Stimulated activated CD4-positive, alpha-beta T cell treated with anti-CD3 and anti-CD28 coated beads, Interleukin-12 subunit alpha, Interleukin-12 subunit beta, amount 100 ng/mL, for 48 hours (primary cell): ENCODE data around the gene ORC4.
"Not testable (repeated sequence)": the region's sequence is repeated elsewhere in the genome, so short reads cannot be mapped to it uniquely, and the experiment has no call there.

Source experiments
- DNase-seq, 3 donors: peaks; one replicate each; pipeline ENCODE4 v3.0.0-alpha.2; 2020; ENCODE audit warnings: low read depth in 2 of 3, low spot score in 1 of 3

ORC4 gene

DNA sequence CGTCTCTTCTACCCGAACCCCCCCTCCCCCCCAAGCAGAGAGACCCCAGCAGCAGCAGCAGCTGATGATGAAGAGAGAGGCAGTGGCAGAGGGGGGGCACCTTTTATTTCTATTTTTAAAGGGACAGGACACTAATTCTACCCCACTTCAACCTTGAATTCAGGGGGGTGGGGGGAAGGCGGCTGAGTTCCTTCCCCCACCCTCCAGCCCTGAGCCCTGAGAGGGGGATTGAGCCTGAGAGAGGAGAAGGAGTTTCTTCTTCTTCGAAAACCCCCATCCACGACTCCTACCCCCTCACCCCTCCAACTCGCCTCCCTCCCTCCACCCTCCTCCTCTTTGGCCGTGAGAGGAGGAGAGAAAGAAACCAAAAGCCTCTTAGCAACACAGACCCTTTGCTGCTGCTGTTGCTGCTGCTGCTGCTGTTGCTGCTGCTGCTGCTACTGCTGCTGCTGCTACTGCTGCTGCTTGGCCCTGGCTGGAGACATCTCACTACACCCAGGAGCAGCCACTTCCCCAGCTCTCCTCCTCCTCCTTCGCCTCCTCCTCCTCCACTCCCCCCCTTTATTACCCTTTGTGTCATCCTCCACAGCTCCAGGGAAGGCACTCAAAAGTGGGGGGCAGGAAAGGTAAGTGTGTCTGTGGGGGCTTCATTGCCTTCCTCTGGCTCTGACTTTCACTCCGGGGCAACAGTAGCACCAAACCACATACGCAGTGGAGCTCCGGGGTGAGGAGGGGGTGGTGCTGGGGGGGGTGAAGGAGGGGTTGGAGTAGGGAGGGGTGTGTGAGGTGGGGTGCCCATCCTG, 723 bp upstream of the ORC4 start, which contains the start of gene MBD5:
TSS of gene MBD5 (plus strand) at position 33 of the 803 bp plus-strand sequence.
- peak; percentile 18 to 46 (median 21) for DNase-seq

DNA sequence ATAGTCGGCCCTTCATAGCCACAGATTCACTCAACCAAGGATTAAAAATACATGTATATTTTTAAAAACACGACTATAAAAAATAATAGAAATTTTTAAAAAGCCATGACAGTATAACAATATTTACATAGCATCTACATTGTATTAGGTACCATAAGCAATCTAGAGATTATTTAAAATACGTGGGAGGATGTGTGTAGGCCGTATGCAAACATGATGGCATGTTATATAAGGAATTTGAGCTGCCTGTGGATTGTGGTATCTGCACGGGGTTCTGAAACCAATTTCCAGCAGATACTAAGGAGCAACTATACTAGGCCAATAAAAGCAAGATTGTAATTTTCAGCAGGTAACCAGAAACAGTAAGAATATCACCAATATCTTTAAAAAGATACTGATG, 5.9 kb downstream of the ORC4 start:
- DNase-seq = no peak

DNA sequence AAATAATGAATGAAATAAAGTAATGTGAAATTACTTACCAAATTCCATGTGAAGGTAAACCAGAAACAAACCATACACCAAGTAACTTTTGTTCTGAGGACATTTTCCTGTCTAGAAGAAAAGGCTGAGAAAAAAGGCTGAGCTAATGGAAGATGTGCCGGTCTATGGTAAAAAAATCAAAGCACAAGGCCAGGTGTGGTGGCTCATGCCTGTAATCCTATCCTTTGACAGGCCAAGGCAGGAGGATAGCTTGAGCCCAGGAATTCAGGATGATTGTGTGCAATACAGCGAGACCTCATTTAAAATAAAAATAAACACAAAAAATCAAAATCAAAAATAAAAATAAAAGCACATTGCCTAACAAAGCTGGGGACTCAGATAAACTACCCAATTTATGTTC, 6.7 kb downstream of the ORC4 start:
- no peak for DNase-seq

DNA sequence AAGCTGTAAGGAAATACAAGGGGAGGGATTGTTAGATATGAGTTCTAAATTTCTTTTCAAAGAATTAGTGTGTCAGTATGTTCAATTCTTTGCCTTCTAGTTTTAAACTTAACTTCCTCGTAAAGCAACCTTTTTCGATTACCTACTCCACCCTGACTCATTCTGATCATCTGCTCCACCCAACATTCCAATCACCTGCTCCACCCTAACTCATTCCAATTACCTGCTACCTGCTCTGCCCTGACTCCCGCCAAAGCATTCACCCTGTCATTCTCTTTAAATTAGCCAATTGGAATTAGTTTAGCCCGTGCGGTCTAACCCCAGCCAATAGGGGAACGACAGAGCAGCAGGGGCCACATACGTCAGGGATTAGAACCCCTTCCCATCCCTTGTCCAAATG, 12.1 kb downstream of the ORC4 start:
- not testable (repeated sequence) for DNase-seq

DNA sequence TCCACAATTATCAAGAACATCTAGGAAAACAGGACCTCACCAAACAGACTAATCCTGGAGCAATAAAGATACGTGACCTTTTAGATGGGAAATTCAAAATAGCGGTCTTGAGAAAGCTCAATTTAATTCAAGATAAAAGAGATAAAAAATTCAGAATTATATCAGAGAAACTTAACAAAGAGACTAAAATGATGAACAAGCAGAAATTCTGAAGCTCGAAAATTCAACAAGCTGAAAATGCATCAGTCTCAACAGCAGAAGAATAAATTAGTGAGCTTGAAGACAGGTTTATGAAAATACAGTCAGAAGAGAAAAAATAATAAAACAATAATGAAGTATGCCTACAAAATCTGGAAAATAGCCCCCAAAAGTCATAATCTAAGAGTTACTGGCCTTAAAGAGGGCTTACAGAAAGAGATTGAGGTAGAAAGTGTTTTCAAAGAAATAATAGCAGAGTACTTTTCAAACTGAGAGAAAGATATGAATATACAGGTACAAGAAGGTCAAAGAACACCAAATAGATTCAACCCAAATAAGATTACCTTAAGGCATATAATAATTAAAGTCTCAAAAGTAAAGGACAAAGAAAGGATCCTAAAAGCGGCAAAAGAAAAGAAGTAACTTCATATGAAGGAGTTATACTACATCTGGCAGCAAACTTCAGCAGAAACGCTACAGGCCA, 13.2 kb downstream of the ORC4 start:
- DNase-seq = no peak

DNA sequence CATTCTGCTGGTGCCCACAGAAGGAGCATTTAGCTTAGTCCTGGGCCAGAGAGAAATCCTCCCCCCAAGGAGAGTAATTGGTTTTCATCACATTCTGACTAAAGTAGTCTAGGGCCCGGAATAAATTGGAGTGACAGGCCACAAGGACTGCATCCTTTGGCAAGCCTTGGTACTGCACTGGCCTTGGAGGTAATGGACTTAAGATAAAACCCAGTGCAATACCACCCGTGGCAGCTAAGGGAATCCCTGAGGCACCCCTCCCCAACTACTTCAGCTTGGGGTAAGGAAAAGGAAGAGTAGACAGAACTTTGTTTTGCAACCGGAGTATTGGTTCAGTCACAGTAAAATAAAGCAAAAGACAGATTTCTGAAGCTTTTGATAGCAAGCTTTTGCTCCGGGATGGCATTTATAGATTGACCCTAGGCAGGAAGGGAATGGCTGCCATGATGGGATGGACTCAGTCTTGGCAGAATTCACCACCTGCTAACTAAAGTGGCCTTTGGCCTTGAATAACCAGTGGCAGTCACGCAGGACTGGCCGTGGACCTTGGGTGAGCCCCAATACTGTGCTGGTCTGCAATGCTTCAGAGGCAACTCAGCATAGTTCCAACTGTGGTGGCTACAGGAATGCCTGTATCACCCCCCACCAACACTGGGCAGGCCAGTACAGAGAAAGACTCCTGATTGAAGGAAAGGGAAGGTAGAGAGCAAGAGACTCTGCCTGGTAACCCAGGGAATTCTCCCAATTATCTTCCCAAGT, 14.1 kb downstream of the ORC4 start:
- DNase-seq = no peak

DNA sequence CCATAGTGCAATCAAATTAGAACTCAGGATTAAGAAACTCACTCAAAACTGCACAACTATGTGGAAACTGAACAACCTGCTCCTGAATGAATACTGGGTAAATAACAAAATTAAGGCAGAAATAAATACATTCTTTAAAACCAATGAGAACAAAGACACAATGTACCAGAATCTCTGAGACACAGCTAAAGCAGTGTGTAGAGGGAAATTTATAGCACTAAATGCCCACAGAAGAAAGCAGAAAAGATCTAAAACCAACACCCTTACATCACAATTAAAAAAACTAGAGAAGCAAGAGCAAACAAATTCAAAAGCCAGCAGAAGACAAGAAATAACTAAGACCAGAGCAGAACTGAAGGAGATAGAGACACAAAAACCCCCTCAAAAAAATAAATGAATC, 18.1 kb downstream of the ORC4 start:
- DNase-seq = not testable (repeated sequence)

DNA sequence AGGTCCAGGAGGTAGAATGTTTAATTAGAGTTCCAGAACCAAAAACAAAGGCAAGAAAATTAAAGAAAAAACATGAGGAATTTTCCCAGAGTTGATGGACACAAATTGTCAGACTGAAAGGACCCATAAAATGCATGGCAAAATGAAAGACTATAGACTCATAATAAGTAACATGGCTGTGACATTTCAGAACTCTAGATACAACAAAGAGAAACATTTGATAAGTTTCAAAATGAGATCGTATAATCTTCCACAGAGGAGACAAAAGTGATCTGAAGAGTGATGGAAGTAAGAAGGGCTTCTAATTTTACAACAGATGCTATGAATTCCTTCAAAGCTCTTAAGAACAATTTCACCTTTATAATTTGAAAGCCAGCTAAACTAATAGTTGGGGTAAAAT, 20.4 kb downstream of the ORC4 start:
- no peak for DNase-seq

DNA sequence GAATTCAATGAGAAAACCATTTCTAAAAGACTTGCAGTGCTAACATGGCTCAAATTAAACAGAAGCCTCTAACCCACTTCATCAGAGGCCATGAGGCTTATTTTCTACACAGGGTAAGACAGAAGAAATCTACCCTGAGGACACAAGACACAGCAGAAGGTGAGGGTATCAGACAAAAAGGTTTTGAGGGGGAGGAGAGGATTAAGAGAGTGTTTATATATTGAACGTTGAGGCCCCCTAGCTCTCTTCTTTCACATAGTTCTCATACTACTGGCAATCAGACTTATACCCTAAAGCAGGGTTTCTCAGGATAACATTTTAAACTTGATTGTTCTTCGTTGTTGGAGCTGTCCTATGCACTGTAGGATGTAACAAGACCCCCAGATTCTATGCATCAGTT, 21.4 kb downstream of the ORC4 start:
- DNase-seq = no peak

DNA sequence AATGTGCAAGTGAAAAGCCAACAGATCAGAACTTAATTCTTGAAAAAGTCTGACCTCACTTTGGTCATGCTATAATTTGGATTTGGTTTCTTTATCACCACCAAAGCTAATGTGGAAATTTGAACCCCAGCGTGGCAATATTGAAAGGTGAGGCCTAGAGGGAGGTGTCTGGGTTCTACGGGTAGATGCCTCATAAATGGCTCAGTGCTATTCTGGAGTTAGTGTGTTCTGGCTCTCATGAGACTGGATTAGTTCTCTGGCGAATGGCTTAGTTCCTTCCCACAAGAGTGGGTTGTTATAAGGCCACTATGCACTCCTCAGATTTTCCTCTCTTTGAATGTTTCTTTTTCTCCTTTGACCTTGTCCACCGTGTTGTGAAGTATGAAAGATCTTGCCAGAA, 22.3 kb downstream of the ORC4 start:
- DNase-seq = no peak

DNA sequence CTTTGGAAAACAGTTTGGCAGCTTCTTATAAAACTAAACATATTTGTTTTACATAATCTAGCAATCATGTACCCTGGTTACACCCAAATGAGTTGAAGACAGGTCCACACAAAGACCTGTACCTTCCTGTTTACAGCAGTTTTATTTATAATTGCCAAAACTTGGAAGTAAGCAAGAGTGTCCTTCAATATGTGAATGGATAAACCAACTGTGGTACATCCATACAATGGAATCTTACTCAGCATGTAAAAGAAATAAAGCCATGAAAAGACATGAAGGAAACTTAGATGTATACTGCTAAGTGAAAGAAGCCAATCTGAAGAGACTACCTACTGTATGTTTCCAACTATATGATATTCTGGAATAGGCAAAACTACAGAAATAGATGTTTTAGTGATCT, 23.7 kb downstream of the ORC4 start:
- no peak for DNase-seq

DNA sequence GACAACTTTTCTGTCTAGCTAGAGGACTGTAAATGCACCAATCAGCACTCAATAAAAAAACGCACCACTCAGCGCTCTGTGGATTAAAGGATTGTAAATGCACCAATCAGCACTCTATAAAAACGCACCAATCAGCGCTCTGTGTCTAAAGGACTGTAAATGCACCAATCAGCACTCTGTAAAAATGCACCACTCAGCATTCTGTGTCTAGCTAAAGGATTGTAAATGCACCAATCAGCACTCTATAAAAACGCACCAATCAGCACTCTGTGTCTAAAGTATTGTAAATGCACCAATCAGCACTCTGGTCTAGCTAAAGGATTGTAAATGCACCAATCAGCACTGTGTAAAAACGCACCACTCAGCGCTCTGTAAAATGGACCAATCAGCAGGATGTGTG, 25.6 kb downstream of the ORC4 start:
- DNase-seq = not testable (repeated sequence)

DNA sequence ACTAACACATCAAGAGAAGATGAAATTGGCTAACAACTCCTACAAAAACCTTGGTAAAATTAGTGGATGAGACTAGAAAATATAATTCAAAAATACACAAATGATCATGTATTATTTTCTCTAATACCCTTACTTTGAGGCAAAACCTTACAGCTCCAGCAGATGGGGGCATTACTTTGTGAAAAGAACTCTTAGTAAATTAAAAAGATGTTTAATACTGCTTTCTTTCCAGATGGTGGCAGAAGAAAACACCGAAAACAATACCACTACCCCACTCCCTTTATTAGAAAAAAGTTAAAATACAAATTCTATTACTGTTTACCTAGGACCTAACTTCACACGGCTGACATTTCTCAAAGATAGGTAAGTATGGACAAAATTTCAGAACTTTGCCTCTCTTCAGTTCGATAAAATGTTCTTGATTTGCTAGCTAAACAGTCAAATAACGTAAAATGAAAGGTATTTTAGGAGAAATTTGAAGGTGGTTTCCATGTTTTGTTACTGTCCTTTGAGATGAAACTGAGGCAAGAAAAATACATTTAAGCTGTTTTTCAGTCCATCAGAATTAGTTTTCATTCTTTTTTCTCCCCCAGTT, 30.6 kb downstream of the ORC4 start:
- DNase-seq = peak in 1 of 3 donors; percentile 13

DNA sequence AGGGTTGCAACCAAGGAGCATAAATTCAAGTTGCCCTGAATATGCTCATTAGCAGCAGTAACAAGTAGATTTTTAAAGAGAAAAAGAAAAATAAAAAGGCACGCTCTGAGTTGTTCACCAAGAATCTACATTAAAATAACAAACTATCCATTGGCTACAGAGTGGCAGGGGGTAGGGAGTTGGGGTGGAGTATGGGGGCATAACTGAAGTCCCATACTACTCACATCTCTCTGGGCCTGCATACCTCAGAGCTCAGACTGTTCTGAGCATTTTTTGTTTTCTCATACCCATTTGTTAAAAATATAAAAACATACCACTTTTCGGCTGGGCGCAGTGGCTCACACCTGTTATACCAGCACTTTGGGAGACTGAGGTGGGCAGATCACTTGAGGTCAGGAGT, 31.4 kb downstream of the ORC4 start:
- DNase-seq = no peak

DNA sequence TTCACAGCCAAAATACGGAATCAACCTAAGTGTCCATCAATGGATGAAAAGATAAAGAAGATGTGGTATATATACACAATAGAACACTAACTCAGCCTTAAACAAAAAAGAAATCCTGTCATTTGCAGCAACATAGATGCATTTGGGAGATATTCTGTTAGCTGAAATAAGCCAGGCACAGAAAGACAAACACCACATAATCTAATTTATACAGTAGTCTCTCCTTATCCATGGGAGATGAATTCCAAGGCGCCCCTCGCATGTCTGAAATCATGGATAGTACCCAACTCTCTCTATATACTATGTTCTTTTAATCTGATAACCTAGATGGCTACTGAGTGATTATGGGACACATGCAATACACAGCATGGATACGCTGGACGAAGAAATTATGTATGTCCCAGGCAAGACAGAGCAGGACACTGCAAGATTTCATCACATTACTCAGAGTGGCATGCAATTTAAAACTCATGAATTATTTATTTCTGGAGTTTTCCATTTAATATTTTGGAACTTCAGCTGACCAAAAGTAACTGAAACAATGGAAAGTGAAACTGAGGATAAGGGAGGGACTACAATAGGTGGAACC, 39.5 kb downstream of the ORC4 start:
- no peak for DNase-seq

DNA sequence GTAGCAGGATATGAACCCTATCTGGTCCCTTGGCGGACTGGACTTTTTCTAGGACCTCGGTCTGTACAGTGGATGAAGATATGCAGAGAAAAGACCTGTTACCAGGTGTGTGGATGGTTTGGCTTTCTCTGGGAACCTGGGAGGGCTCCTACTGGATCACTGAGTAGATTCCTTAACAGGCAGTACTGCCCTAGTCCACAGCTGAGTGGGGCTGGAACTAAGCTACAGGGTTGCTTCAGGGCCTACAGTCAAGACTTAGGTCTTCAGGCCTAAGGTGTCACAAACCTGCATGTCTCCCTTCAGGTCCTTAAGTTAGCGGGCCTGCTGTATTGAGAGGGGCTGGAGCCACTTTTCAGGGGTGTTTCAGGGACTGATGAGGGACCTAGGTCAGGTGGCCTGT, 42.9 kb downstream of the ORC4 start:
- DNase-seq = no peak

DNA sequence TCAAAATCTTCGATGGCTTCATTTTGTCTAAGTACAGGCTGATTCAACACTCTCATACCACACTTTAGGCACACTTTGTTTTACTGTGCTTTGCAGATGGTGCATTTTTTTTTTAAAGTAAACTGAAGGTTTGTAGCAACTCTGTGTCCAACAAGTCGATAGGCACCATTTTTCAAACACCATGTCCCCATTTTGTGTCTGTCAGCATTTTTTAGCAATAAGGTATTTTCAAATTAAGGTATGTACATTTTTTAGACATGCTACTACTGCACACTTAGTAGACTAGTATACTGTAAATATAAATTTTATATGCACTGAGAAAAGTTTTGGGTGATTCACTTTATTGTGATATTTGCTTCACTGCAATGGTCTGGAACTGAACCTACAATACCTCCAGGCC, 44.4 kb downstream of the ORC4 start:
- no peak for DNase-seq

DNA sequence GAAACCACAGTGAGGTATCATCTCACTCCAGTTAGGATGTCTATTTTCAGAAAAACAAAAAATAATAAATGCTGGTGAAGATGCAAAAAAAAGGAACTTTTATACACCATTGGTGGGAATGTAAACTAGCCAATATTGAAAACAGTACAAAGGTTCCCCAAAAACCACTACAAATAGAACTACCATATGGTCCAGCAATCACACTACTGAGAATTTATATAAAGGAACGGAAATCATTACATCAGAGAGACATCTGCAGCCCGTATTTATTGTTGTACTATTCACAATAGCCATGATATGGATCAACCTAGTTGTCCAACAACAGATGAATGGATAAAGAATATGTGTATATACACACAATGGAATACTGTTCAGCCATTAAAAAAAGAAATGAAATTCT, 52.0 kb downstream of the ORC4 start:
- no peak for DNase-seq

DNA sequence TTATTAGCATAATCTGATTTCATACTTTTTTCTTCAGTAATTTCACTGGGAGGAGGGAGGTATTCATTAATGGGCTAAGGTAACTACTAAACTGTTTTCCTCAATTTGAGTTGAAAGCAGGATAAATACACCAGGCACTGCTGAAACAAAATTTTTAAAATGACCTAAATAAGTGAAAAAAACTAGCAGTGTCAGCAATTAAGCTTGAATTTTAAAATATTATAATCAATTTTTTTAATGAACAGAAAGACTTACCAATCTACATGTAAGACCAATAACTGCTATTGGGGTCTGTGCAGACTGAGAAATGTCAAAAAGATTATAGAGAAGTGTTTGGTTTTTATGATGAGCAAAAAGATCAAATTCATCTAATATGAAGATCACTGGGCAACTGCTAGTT, 68.4 kb downstream of the ORC4 start:
- no peak for DNase-seq

DNA sequence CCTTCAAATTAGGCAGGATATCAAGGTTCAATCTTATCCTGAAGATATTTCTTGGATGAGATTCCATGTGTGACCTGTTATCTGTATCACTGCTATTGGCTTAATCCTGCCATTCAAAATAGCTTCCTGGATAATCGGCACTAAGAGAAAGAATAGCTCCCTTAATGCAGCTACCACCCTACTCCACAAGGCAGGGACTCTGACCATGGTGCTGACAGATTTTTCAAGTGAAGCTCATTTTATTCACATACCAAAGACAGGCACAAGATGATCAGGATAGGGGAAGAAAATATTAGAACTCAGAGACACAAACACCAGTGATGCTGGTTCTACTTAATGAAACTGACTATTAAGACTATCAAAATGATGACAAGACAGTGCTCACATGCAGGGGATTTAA, 74.9 kb downstream of the ORC4 start:
- DNase-seq = no peak

DNA sequence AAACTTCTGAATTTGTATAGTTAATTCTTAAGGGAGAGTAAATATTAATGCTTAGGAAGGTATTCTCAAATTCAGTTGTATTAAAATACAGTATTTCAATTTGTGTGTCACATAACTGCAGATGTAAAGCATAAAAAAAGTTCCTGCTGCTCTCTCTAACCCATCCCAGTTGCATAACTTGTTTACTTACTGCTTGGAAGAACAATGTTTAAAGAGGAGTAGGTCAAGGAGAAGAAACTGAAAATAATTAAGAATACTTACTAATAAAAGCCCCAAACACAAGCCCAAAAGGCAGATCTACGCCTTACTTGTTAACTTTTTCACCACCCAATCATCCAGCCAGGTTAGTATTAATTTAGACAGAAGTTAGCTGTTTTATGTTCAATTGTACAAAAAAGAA, 81.2 kb downstream of the ORC4 start:
- no peak for DNase-seq
